Measurements from ENCODE around the gene CCAR1.

CCAR1 gene

DNA sequence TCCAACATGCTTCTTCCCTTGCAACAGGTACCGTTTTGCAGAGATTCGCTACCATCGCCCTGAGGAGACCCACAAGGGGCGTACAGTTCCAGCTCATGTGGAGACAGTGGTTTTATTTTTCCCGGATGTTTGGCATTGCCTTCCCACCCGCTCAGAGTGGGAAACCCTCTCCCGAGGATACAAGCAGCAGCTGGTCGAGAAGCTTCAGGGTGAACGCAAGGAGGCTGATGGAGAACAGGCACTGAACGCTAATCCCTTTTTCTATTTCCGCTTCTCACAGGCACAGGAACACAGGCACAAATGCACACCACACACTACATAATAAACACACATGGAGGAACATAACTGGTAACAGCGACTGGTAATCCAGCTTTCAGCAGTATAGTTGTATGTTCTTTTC, 35.2 kb downstream of the CCAR1 start:
- Histone ChIP-seq H3K4me3 (ENCODE audit: low read depth, low read length) (no peak overlapping the region), H3K4ac (ENCODE audit: low read depth, low read length) (no peak overlapping the region), H3K27ac (ENCODE audit: low read depth, low read length) (no peak overlapping the region), H3K23ac (ENCODE audit: low read length) (no peak overlapping the region), H2BK120ac (ENCODE audit: insufficient read depth, low read length, poor library complexity) (no peak overlapping the region), H3K18ac (ENCODE audit: low read length) (no peak overlapping the region), H2BK12ac (ENCODE audit: low read length) (no peak overlapping the region), H4K8ac (ENCODE audit: low read depth, low read length) (no peak overlapping the region), H3K4me1 (ENCODE audit: control insufficient read depth in 1 of 2, insufficient read depth in 2 of 2, low read length in 2 of 2) (no peaks in the 10 kb centered on the region), H3K4me2 (ENCODE audit: low read length) (no peak overlapping the region), H3K79me2 (ENCODE audit: control insufficient read depth, insufficient read depth, low read length, poor library complexity) (no peaks in the 10 kb centered on the region), H3K79me1 (ENCODE audit: low read length) (no peaks in the 10 kb centered on the region), H3K36me3 (ENCODE audit: control insufficient read depth in 1 of 2, insufficient read depth in 2 of 2, low read length in 2 of 2) (peaks cover 41 to 51% of the 10 kb centered on the region in 2 experiments), H4K91ac (ENCODE audit: low read depth, low read length) (no peak overlapping the region), H4K12ac (ENCODE audit: low read depth, low read length) (no peak overlapping the region), H3K9ac (ENCODE audit: low read length) (no peak overlapping the region), H3K27me3 (ENCODE audit: insufficient read depth, low read length) (no peaks in the 10 kb centered on the region), H3K14ac (ENCODE audit: low read length) (no peak overlapping the region), H2AK5ac (ENCODE audit: low read length) (no peak overlapping the region), H3K9me3 (ENCODE audit: insufficient read depth, low read depth, low read length) (no peaks in the 10 kb centered on the region), H2BK5ac (ENCODE audit: low read depth, low read length, poor library complexity) (no peak overlapping the region), H2AFZ (ENCODE audit: insufficient read depth, low read length, poor library complexity) (no peak overlapping the region)
- WGBS (ENCODE audit: extremely low coverage, insufficient coverage, insufficient read length) = no CpG with 5 or more reads among the region's 12 CpGs
- no peak for DNase-seq

DNA sequence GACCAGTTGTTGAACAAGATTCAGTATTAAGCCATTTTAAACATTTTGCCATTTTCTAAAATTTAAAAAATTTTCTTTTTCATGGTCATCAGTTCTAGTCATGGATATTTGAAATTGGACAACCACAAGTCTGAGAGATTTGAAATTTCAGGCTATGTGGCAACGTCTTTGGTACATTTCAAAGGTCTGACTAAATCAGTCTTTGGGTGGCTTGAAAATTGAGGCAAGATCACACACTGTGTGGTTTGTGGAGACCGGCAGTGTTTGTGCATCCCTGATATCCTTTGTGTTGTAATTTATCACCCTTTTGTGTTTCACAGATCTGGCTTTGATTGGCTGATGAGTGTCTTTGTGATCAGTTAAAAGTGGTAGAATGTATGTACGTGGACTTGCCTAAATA, 35.7 kb downstream of the CCAR1 start:
- Histone ChIP-seq H3K79me1 (ENCODE audit: low read length) (no peaks in the 10 kb centered on the region), H3K14ac (ENCODE audit: low read length) (no peak overlapping the region), H4K8ac (ENCODE audit: low read depth, low read length) (no peak overlapping the region), H3K4me3 (ENCODE audit: low read depth, low read length) (no peak overlapping the region), H3K23ac (ENCODE audit: low read length) (no peak overlapping the region), H4K12ac (ENCODE audit: low read depth, low read length) (no peak overlapping the region), H3K18ac (ENCODE audit: low read length) (no peak overlapping the region), H3K27me3 (ENCODE audit: insufficient read depth, low read length) (no peaks in the 10 kb centered on the region), H3K4me1 (ENCODE audit: control insufficient read depth in 1 of 2, insufficient read depth in 2 of 2, low read length in 2 of 2) (no peaks in the 10 kb centered on the region), H2BK5ac (ENCODE audit: low read depth, low read length, poor library complexity) (no peak overlapping the region), H2BK120ac (ENCODE audit: insufficient read depth, low read length, poor library complexity) (no peak overlapping the region), H2AK5ac (ENCODE audit: low read length) (no peak overlapping the region), H3K9me3 (ENCODE audit: insufficient read depth, low read depth, low read length) (no peaks in the 10 kb centered on the region), H2AFZ (ENCODE audit: insufficient read depth, low read length, poor library complexity) (no peak overlapping the region), H3K79me2 (ENCODE audit: control insufficient read depth, insufficient read depth, low read length, poor library complexity) (no peaks in the 10 kb centered on the region), H3K27ac (ENCODE audit: low read depth, low read length) (no peak overlapping the region), H4K91ac (ENCODE audit: low read depth, low read length) (no peak overlapping the region), H3K9ac (ENCODE audit: low read length) (no peak overlapping the region), H2BK12ac (ENCODE audit: low read length) (no peak overlapping the region), H3K36me3 (ENCODE audit: control insufficient read depth in 1 of 2, insufficient read depth in 2 of 2, low read length in 2 of 2) (peaks cover 41 to 50% of the 10 kb centered on the region in 2 experiments), H3K4me2 (ENCODE audit: low read length) (no peak overlapping the region), H3K4ac (ENCODE audit: low read depth, low read length) (no peak overlapping the region)
- peak in 1 of 2 donors; percentile 43 for DNase-seq
- no CpG with 5 or more reads among the region's 3 CpGs for WGBS (ENCODE audit: extremely low coverage, insufficient coverage, insufficient read length)

DNA sequence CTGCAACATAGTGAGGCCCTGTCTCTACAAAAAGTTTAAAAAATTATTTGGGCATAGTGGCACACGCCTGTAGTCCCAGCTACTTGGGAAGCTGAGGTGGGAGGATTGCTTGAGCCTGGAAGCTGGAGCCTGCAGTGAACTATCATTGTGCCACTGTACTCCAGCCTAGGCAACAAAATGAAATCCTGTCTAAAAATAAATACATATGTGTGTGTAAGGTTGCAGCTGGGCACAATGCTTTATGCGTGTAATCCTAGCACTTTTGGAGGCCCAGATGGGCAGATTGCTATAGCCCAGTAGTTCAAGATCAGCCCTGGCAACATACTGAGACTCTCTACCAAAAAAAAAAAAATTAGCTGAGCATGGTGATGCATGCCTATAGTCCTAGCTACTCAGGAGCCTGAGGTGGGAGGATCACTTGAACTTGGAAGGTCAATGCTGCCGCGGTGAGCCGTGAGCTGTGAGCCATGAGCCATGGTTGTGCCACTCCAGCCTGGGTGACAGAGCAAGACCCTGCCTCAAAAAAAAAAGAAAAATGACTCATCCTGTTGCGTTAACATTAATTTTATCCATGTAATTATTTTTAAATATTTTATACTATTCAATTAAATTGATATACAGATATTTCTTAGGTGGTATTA, 38.3 kb downstream of the CCAR1 start:
- H2BK12ac ChIP-seq (ENCODE audit: low read length) = no peak overlapping the region
- H3K18ac ChIP-seq (ENCODE audit: low read length) = no peak overlapping the region
- no peak overlapping the region for H2BK5ac ChIP-seq (ENCODE audit: low read depth, low read length, poor library complexity)
- H4K91ac ChIP-seq (ENCODE audit: low read depth, low read length) = no peak overlapping the region
- H3K9ac ChIP-seq (ENCODE audit: low read length) = no peak overlapping the region
- H3K4me1 ChIP-seq (ENCODE audit: control insufficient read depth in 1 of 2, insufficient read depth in 2 of 2, low read length in 2 of 2) = no peaks in the 10 kb centered on the region
- no peak overlapping the region for H2AFZ ChIP-seq (ENCODE audit: insufficient read depth, low read length, poor library complexity)
- no peaks in the 10 kb centered on the region for H3K9me3 ChIP-seq (ENCODE audit: insufficient read depth, low read depth, low read length)
- no peak overlapping the region for H3K14ac ChIP-seq (ENCODE audit: low read length)
- no peaks in the 10 kb centered on the region for H3K79me2 ChIP-seq (ENCODE audit: control insufficient read depth, insufficient read depth, low read length, poor library complexity)
- no peak overlapping the region for H3K27ac ChIP-seq (ENCODE audit: low read depth, low read length)
- no peak overlapping the region for H3K4me3 ChIP-seq (ENCODE audit: low read depth, low read length)
- no peaks in the 10 kb centered on the region for H3K27me3 ChIP-seq (ENCODE audit: insufficient read depth, low read length)
- H4K12ac ChIP-seq (ENCODE audit: low read depth, low read length) = no peak overlapping the region
- no peak for DNase-seq
- no peak overlapping the region for H3K23ac ChIP-seq (ENCODE audit: low read length)
- H2BK120ac ChIP-seq (ENCODE audit: insufficient read depth, low read length, poor library complexity) = no peak overlapping the region
- H2AK5ac ChIP-seq (ENCODE audit: low read length) = no peak overlapping the region
- peaks cover 49 to 54% of the 10 kb centered on the region in 2 experiments for H3K36me3 ChIP-seq (ENCODE audit: control insufficient read depth in 1 of 2, insufficient read depth in 2 of 2, low read length in 2 of 2)
- H3K4me2 ChIP-seq (ENCODE audit: low read length) = no peak overlapping the region
- no CpG with 5 or more reads among the region's 6 CpGs for WGBS (ENCODE audit: extremely low coverage, insufficient coverage, insufficient read length)
- no peak overlapping the region for H3K4ac ChIP-seq (ENCODE audit: low read depth, low read length)
- no peak overlapping the region for H4K8ac ChIP-seq (ENCODE audit: low read depth, low read length)
- no peaks in the 10 kb centered on the region for H3K79me1 ChIP-seq (ENCODE audit: low read length)

DNA sequence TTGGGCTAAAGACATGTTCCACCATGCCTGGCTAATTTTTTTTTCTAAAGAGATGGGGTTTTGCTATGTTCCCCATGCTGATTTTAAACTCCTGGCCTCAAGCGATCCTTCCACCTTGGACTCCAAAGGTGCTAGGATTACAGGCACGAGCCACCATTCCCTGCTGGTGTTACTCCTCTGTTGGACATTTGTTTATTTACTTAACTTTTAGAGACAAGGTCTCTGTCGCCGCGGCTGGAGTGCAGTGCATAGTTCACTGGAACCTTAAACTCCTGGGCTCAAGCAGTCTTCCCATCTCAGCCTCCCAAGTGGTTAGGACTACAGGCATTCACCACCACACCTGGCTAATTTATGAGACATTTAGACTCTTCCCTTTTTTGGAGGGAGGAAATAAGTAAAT, 38.9 kb downstream of the CCAR1 start:
- Histone ChIP-seq H3K4me2 (ENCODE audit: low read length) (no peak overlapping the region), H3K79me1 (ENCODE audit: low read length) (no peaks in the 10 kb centered on the region), H2AK5ac (ENCODE audit: low read length) (no peak overlapping the region), H4K8ac (ENCODE audit: low read depth, low read length) (no peak overlapping the region), H3K18ac (ENCODE audit: low read length) (no peak overlapping the region), H3K36me3 (ENCODE audit: control insufficient read depth in 1 of 2, insufficient read depth in 2 of 2, low read length in 2 of 2) (peaks cover 49 to 56% of the 10 kb centered on the region in 2 experiments), H3K4me1 (ENCODE audit: control insufficient read depth in 1 of 2, insufficient read depth in 2 of 2, low read length in 2 of 2) (no peaks in the 10 kb centered on the region), H2BK12ac (ENCODE audit: low read length) (no peak overlapping the region), H3K79me2 (ENCODE audit: control insufficient read depth, insufficient read depth, low read length, poor library complexity) (no peaks in the 10 kb centered on the region), H3K4ac (ENCODE audit: low read depth, low read length) (no peak overlapping the region), H4K91ac (ENCODE audit: low read depth, low read length) (no peak overlapping the region), H4K12ac (ENCODE audit: low read depth, low read length) (no peak overlapping the region), H3K9ac (ENCODE audit: low read length) (no peak overlapping the region), H3K4me3 (ENCODE audit: low read depth, low read length) (no peak overlapping the region), H2AFZ (ENCODE audit: insufficient read depth, low read length, poor library complexity) (no peak overlapping the region), H3K9me3 (ENCODE audit: insufficient read depth, low read depth, low read length) (no peaks in the 10 kb centered on the region), H3K23ac (ENCODE audit: low read length) (no peak overlapping the region), H3K27me3 (ENCODE audit: insufficient read depth, low read length) (no peaks in the 10 kb centered on the region), H2BK120ac (ENCODE audit: insufficient read depth, low read length, poor library complexity) (no peak overlapping the region), H3K14ac (ENCODE audit: low read length) (no peak overlapping the region), H2BK5ac (ENCODE audit: low read depth, low read length, poor library complexity) (no peak overlapping the region), H3K27ac (ENCODE audit: low read depth, low read length) (no peak overlapping the region)
- no peak for DNase-seq
- no CpG with 5 or more reads among the region's 5 CpGs for WGBS (ENCODE audit: extremely low coverage, insufficient coverage, insufficient read length)
